Urothelium cell line (cell line): ENCODE measurements around the gene TIAM1.

Experiments used
- DNase-seq: peaks from one replicate; pipeline ENCODE4 v3.0.0; 2011; ENCODE audit warnings: low spot score, mixed read lengths
- FAIRE-seq: peaks from 2 replicates; lab custom pipeline; 2011; peaks lifted over from hg19 to GRCh38; lab: Jason Lieb, UNC

Gene TIAM1, protein sequence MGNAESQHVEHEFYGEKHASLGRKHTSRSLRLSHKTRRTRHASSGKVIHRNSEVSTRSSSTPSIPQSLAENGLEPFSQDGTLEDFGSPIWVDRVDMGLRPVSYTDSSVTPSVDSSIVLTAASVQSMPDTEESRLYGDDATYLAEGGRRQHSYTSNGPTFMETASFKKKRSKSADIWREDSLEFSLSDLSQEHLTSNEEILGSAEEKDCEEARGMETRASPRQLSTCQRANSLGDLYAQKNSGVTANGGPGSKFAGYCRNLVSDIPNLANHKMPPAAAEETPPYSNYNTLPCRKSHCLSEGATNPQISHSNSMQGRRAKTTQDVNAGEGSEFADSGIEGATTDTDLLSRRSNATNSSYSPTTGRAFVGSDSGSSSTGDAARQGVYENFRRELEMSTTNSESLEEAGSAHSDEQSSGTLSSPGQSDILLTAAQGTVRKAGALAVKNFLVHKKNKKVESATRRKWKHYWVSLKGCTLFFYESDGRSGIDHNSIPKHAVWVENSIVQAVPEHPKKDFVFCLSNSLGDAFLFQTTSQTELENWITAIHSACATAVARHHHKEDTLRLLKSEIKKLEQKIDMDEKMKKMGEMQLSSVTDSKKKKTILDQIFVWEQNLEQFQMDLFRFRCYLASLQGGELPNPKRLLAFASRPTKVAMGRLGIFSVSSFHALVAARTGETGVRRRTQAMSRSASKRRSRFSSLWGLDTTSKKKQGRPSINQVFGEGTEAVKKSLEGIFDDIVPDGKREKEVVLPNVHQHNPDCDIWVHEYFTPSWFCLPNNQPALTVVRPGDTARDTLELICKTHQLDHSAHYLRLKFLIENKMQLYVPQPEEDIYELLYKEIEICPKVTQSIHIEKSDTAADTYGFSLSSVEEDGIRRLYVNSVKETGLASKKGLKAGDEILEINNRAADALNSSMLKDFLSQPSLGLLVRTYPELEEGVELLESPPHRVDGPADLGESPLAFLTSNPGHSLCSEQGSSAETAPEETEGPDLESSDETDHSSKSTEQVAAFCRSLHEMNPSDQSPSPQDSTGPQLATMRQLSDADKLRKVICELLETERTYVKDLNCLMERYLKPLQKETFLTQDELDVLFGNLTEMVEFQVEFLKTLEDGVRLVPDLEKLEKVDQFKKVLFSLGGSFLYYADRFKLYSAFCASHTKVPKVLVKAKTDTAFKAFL (N-terminal part only)

DNA sequence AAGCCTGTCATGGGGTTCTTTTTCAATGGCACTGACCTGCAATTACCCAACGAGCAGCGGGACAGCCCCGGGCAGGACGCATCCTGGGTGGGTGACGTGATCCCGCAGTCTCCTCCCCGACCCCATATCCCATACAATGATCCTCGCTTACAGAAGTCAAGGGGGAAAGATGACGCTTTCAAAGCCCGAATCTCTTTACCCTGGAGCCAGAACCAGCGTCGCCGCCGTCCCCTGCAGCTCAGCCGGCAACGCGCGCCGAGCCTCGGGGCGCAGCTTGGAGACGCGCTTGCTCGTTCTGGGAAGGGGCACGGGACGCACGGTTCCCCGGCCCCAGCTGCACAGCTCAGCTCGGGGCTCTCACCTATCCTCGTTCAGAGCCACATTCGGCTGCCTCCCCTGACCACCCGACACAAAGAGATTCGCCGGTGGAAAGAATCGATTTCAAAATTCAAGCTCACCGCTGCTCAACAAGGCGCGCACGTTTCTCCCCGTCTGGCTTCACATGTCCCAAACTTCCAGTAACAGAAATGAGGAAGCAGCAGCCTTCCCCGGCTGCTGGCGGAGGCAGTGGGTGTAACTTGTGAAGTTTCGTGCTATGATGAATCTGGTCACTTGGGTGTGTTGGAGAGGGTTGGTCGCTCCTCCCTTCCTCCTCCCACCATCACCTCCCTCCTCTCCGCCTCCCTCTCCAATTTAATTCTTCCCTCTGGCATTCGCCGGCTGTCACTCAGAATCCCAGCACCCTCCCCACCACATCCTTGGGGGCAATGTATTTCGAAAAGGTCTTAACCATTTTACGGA, at the start of gene TIAM1:
Gene TIAM1 (minus strand): TSS at position 582 of the 801 bp plus-strand sequence. CDS start 77,289 bp downstream, outside the sequence.
- FAIRE-seq: peak; percentile 99
- DNase-seq: peak; percentile 90

DNA sequence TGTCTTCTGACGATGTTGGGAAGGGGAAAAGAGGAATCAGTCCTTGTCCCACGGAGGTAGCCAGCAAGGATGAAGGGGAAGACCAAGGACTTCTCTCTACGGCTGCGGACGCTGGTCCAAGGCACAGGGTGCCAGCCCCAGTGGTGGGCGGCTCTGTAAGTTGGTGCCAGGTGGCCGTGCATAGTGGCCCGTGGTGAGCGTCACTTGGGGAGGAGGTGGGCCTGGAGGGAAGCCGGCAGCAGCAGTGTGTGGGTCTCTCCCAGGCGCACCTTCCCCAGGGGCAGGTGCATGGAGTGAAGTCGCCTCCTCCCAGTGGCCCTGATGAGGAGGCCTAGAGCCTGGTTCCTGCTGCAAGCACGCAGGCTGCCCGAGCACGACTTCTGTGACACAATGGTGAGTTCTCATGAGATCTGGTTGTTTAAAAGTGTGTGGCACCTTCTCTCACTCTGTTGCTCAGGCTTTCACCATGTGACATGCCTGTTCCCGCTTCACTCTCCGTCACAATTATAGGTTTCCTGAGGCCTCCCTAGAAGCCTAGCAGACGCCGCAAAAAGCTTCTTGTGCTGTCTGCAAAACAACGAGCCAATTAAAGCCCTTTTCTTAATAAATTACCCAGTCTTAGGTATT, 43.6 kb upstream of the TIAM1 start:
- DNase-seq (no peak), FAIRE-seq (no peak)

DNA sequence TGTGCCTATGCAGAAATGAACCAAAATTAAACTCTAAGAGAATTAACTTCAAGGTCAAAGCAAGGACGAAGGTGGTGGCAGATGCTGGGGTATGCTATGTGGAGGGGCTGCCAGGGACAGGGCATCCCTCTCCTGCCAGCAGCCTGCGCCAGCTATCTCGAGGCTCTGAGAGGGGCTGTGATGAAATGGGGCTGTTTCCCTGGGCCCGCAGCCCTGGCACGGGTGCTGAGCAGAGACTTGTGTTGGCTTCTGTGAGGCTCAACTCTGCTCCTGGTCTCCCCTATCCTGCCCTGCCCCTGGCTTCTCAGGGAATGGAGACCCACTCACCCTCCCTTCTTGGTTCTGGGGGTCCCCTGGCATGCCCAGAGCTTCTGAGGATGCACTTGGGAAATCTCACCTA, 41.9 kb upstream of the TIAM1 start:
- FAIRE-seq (no peak), DNase-seq (no peak)

DNA sequence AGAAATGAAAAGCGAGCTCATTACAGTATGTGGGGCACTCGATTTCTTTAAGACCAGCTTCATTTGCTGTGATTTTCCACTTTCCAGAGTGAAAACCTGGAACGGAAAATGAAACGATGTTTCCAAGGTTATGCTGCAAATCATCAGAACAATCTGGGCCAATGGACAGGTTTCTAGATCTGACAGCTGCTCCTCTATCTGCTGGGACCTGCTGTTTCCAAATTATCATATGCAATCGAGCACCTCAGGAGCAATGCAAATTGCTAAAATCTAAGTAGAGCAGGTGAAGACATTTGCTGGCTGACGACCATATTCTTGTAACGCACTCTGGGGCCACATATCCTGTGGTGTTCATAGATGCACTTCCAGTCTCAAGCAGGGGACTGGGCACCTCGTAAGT, 39.7 kb upstream of the TIAM1 start:
- FAIRE-seq (no peak), DNase-seq (no peak)

DNA sequence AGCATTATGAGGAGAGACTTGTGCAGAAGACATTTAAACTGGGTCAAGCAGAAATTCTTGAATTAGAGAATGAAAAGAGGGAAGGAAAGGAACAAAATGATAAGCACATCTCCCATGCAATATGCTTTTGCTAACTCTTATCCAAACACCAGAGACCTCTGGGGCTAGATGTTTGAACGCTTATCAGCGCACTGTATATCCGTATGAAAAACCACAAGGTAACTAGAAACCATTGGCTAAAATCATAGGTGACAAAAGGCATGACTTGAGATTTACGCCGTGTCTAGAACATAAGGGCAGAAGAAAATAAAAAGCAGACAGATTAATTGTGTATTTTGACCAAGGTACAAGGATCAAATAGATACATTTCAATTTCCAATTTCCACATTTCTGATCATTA, 38.0 kb upstream of the TIAM1 start:
- DNase-seq: no peak
- no peak for FAIRE-seq

DNA sequence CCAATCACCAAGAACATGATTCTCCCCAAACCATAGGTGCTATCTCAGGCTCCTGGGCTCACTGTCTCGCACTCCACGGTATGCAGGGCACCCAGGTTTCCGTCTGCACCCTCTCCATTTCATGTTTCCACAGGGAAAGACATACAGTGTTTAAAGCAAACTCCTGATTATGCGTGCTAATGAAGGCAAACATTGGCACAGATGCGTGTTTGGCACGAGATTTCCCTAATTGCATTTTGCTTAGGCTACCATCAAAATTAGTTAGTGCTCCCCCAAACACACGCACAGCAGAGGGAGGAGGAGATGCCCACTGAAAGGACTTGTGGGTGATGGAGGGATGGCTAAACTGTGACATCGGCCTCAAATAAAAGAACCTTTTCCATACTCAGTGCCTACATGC, 32.2 kb upstream of the TIAM1 start:
- no peak for DNase-seq

DNA sequence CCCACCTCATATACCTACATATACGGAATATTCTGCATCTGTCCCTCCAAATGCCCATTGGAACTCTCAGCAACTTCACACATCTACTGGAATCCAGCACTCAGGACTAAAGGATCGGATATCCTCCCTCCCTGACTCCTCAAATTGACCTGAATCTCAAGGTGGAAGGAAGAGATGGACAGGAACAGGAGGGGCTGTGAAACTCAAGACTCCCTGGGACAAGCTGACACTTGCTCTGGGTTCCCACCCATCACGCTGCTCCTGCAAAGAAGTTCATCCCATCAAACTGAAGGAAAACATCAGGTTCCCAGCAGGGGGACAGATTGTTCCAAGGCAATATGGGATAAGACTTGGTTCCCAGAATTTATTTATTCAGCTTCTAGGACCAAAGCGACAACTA, 30.3 kb upstream of the TIAM1 start:
- FAIRE-seq: no peak
- DNase-seq: no peak

More for the DNA sequence above, 32.2 kb upstream of the TIAM1 start:
- no peak for FAIRE-seq

DNA sequence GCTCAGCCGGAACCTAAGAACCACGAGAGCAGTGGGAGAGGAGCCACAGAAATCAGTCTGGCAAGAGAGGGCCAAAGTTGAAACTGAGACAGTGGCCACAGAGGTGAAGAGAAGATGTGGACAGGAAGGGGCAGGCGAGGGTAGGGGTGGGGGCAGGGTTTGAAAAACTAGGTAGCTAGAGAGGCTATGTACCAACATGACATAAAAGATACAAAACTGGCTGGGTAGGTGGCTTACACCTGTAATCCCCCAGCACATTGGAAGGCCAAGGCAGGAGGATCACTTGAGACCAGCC, 28.4 kb upstream of the TIAM1 start:
- peak; percentile 58 for FAIRE-seq
- DNase-seq: no peak

DNA sequence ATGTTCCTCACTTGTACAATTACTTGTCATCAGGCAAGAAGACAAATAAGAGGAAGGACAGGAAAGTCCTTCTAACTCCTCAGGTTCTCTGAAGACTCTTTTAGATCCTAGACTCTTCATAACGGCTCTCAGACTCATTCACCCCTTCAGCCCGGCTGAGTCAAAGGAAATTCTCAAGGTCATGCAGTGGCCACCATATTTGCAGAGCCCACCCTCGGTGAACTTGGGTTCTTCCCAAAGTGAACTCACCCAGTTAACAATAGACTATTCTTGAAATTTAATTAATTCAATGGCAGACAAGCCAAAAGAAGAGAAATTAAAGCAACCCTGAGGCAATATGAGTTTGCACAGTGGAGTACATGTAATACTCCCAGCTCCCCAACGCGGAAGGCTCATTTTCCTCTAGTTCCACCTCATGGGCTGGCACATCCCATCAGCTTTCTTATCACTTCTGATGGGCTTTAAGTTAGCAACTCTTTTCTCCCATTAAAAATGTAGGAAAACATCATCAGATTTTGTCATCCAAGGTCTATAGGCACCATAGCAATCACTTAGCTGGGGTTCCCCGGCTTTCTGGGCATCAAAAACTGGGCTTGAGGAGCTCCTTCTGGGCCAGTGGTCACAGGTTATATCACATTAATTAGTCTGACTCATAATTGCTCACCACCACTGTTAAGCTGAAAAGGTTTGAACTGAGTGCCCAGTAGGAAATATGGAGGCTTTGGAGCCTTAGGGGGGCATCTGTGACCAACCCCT, 27.8 kb upstream of the TIAM1 start:
- DNase-seq: no peak

DNA sequence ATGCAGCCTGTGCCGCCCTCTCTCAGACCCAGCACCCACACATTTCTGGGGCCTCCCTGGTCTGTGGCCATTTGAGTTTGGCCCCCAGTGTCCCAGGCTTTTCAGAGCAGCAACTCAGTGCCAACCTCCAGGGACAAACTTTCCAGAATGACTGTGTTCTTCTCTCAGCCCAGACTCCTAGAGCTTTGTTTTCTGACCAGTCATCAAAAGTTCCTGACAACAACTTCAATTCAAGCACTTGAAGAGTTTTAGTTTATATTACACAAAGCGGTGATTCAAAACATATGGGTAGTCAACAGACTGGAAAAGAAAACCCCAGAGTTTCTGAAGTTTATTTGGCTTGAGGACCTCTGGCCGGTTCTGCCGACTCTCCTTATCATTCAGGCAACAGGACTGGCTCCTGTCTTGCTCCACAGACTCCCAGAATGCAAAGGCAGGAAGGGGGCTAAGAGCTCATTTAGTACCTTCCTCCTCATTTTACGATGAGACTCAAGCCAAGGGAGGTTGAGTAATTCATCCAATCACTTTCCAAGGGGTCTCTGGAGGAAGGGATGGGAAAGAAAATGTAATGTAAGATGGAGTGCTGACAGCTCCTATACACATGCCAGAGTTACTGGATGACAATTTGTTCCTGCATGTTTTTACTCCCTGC, 27.0 kb upstream of the TIAM1 start:
- DNase-seq (no peak), FAIRE-seq (no peak)

More for the DNA sequence above, 27.8 kb upstream of the TIAM1 start:
- no peak for FAIRE-seq

DNA sequence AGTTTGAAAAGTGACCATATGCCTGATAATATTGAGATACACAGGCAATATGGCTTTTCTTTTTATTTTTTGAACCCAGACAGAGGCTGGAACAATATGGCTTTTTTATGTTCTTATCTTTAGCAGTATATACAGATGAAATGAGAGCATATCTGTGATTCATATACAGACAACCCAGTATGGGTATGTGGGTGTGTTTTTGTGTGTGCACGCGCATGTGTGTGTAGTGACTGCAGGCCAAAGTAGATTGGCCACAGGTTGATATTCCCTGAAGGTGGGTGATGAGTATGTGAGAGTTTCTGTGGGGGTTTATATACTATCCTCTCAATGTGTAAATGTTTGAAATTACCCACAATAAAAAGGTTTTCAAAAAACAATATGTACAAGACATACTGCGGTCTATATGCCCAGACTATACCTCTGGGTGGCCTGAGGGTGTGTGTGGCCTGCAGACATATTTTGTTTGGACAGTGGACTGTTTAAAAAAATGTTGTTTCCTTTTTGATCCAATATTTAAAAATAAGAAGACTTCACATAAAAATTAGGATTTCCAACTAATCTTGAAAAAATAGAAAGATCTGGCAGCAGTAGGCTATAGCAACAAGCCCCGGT, 26.3 kb upstream of the TIAM1 start:
- FAIRE-seq: peak; percentile 5
- no peak for DNase-seq

DNA sequence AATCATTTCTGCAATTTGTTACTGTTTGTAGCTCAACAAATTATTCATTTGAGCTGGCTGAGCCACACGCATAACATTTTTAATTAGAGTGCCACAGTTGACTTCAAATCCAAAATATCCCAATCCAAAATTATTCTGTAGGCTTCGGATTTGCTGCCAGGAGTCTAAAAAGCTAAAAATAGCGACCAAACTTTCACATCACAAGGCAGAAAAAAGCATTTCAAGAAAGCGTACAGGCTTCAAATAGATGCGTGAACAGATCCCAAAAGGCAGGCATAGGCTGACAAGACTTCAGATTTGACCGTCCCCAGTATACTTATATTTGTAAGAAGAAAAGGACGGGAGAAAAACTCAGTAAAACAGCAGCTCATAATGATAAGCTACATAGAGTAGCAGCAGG, 24.3 kb upstream of the TIAM1 start:
- FAIRE-seq (no peak), DNase-seq (no peak)

DNA sequence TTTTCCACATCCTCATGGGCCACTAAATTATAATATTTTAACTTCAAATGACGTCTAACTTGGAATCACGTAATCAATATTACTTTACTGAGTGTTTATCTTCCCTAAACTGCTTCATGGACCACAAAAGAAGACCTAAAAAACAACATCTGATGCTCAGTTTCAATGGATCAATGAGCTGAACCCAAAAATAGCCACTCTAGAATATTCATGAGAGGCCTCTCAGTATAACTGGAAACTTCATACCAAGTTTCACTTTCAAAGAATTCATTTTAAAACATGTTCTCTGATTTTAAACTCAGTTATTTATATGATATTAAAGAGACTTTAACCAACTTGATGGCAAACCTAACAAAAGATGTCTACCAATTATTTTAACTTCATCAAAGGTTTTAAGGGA, 23.7 kb upstream of the TIAM1 start:
- no peak for DNase-seq
- FAIRE-seq: no peak

DNA sequence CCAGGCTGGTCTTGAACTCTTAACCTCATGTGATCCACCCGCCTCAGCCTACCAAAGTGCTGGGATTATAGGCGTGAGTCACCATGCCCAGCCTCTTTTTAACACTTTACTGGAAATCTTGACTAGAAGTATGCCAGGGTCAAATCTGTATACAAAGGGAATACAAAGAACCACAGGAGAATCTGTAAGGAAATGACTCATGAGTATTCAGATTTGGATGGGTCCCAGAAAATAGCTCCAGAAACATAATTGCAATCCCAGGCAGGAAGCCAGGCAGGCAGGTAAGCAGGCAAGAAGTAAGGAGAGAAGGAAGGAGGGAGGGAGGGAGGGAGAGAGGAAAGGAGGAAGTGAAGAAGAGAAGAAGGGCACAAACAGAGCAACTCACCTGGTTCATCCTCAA, 22.8 kb upstream of the TIAM1 start:
- DNase-seq (peak; percentile 88), FAIRE-seq (peak; percentile 92)

DNA sequence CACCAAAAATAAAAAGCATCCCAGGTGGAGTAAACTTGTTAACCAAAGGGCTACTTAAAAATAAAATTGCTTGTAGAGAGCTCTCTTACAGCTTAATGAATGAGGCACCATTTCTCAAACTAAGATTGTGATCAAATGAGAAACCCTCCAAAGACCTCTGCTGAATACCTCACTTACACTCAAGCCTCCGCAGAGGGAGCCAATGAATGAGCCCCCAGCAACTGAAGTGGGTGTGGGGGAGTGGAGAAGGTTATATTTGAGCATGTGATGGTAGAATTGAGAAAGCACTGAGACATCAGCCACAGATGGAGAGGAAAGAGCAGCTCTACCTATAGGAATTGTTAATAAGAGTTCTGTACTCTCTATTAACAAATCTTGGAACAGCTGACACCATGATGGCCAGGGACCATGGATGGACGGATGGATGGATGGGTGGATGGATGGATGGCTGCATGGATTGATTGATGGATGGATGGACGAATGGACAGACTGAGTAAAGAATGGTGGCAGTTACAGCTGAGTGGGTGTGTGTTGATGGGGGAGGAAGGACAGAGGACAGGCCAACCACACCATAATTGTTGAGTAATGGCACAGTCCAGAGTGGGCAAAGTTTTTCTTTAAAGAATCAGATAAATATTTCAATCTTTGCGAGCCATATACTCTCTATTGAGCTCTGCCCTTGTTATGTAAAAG, 20.3 kb upstream of the TIAM1 start:
- no peak for DNase-seq
- FAIRE-seq: peak; percentile 75

DNA sequence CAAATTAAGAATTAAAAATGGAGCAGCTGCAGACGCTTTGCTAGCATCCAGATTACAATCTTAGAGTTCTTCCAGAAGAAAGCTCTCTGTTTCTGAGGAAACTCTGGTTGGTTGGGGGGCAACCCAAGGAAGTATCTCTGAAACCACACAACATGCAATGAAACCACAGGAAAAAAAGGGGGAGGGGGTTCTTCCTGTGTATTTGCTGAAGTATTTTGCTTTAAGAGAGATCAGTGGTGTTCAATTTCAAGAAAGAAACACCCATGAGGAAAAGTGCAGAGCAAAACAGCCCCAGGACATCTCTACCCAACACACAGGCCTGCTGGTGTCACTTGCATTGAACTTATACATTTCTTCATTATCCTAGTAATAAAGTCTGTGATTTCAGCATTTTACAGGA, 19.7 kb upstream of the TIAM1 start:
- DNase-seq (no peak), FAIRE-seq (no peak)

DNA sequence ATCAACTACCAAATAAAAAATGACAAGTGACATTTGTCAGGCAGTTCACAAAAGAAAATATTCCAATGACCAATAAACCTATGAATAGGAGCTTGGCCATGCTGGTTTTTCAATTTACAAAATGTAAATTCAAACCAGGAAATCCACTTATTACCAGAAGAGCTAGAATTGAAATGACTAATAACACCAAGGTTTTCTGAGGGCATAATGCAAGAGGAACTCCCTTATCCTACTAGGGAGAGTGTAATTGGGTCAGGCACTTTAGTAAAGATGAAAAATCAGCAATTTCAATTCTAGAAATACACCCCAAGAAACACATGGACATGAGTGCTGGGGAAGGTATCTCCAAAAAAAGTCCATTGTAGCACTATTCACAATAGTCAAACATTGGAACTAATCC, 16.7 kb upstream of the TIAM1 start:
- FAIRE-seq (no peak), DNase-seq (no peak)

DNA sequence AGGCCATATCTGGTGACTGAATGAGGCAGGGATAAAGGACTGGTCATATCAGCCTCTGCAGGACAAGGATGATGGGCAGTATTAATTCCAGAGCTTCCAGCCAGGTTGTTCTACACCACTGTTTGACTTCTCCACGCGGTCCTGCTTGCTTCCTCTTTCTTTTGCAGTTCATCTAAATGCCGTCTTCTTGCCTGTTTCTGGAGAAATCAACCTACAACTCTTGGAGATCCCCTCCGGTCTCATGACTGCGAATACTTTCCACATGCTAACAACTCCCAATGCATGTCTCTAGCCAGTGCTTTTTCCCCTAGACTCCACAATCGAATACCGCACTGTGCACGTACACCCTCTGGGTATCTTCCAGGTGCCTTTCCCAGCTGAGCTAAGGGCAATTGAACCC, 14.1 kb upstream of the TIAM1 start:
- DNase-seq (no peak), FAIRE-seq (no peak)
